ENCODE data around the gene ASGR1.

- TF ChIP-seq, protein P1, sequence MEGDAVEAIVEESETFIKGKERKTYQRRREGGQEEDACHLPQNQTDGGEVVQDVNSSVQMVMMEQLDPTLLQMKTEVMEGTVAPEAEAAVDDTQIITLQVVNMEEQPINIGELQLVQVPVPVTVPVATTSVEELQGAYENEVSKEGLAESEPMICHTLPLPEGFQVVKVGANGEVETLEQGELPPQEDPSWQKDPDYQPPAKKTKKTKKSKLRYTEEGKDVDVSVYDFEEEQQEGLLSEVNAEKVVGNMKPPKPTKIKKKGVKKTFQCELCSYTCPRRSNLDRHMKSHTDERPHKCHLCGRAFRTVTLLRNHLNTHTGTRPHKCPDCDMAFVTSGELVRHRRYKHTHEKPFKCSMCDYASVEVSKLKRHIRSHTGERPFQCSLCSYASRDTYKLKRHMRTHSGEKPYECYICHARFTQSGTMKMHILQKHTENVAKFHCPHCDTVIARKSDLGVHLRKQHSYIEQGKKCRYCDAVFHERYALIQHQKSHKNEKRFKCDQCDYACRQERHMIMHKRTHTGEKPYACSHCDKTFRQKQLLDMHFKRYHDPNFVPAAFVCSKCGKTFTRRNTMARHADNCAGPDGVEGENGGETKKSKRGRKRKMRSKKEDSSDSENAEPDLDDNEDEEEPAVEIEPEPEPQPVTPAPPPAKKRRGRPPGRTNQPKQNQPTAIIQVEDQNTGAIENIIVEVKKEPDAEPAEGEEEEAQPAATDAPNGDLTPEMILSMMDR (conservative IDR thresholded peaks at IDR 0.05; ENCODE audit: low read length) = no peak
- TF ChIP-seq EZH2phosphoT487 (IDR thresholded peaks at IDR 0.05; ENCODE audit: borderline replicate concordance) = no peak
Measured at GRCh38 chr17:7195971-7196370, 16.8 kb upstream of the ASGR1 start.

Measured in Loucy (cell line).